HG03045 (cell line): ENCODE measurements around the gene METTL16.

Experiments used
- ATAC-seq: cut with Tn5 transposase; IDR thresholded peaks from one replicate; pipeline ENCODE4 v1.9.1; 2021; ENCODE audit warnings: mild to moderate bottlenecking, moderate library complexity; ENCODE audit not compliant: unreplicated experiment

Gene METTL16

DNA sequence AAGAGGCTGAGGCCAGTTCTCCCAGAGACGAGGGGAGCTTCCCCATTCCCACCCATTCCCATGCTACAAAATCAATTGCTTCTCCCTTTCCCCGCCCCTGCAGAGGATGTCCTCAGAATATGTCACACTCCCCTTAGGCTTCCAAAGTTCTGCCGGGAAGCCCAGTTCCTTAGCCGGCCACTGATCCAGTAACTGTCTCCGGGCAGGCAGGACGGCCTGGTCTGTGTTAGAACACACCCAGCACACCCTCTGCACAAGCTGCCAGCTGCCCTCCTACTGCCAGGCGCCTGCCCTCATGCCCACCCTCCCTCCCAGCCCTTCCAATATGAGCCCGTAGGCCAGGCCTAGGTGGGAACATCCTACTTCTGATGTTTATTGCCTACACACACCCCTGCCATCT, 143.3 kb downstream of the METTL16 start:
- no peak for ATAC-seq

DNA sequence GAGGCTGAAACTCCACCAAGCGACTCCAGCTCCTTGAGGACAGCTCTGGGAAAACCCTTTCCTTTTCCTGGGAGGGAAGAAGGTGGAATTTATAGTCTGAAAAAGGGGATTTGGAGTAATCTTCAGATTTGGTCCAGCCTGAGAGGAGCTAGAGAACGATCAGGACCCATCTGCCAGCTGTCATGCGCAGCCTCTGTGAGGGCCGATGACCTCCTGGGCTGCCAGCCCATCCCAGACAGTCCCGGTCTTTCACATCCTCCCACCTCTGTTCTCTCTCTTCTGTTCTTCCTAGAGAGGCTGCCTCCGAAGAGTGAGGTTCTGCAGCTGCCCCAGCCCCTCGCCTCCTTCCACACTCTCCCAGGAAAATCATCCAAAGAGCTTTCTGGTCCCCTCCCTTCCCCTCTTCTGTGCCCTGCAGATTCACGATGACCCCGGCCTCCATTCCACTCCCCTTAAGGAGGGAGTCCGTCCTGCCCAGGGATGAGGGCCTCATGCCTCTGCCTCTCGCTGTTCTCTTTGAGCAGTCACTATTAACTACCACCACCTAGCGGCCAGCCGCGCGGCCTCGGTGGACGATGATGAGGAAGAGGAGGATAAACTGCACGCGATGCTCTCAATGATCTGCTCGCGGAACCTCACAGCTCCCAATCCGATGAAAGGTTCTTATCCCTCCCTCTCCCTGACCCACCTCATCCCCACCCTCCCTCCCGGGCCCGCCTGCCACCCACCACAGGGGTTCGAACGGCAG, 144.8 kb downstream of the METTL16 start:
- ATAC-seq, result no peak
